Spleen (tissue), 7 donors: ENCODE measurements around the gene COL4A1.
A peak's percentile ranks its signal among the peaks of the same experiment; 100 is the strongest.

Experiments
- POLR2A ChIP-seq, 3 donors: fragments of 450-650 bp; IDR thresholded peaks; one replicate each; pipeline ENCODE4 v1.5.1; 2017; ENCODE audit warnings: antibody characterized with exemption in 3 of 3, mild to moderate bottlenecking in 1 of 3
- POLR2AphosphoS5 ChIP-seq, 3 donors: sonication (generic); formaldehyde crosslinking; IDR thresholded peaks; one replicate each; pipeline ENCODE4 v1.5.1; 2017; ENCODE audit warnings: antibody characterized with exemption in 3 of 3
- TF ChIP-seq, protein P1 (sequence below), 11 experiments: fragments of 200-600 bp in 7 of 11; fragments of 450-650 bp in 4 of 11; sonication (generic) in 4 of 11; IDR thresholded peaks in 8 of 11; conservative IDR thresholded peaks in 3 of 11; 1 replicate in 7 of 11; 2 replicates in 4 of 11; pipeline versions ENCODE4 v1.4.0 to v1.8.0; 2016 to 2021; ENCODE audit warnings: antibody characterized with exemption in 11 of 11, inconsistent platforms in 4 of 11, mild to moderate bottlenecking in 1 of 11
- donor health status: DM: no; HTN: no; CAD: no; lungs with moderate emphysema.
- donor health status: DM: no; HTN: no; CAD: no.
- donor health status: DM: no; HTN: no; CAD: no.

DNA sequence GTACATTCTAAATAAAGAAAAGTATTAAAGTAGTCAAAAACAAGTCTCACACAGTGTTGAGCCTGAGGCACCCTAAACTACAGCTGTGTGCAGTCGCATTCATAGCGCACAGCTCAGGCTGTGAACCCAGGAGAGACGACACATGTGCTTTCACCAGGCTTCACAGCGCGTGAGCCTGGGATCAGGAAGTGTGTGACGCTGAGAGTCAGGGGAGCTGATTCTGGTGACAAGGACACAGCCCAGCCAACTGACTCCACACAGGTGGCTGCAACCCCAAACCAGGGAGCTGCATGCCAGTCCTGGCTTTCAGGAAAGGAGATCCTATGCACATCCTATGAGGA lies 41.6 kb downstream of the COL4A1 start:
- TF ChIP-seq, protein P1, sequence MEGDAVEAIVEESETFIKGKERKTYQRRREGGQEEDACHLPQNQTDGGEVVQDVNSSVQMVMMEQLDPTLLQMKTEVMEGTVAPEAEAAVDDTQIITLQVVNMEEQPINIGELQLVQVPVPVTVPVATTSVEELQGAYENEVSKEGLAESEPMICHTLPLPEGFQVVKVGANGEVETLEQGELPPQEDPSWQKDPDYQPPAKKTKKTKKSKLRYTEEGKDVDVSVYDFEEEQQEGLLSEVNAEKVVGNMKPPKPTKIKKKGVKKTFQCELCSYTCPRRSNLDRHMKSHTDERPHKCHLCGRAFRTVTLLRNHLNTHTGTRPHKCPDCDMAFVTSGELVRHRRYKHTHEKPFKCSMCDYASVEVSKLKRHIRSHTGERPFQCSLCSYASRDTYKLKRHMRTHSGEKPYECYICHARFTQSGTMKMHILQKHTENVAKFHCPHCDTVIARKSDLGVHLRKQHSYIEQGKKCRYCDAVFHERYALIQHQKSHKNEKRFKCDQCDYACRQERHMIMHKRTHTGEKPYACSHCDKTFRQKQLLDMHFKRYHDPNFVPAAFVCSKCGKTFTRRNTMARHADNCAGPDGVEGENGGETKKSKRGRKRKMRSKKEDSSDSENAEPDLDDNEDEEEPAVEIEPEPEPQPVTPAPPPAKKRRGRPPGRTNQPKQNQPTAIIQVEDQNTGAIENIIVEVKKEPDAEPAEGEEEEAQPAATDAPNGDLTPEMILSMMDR (IDR thresholded peaks at IDR 0.05 in 8 of 11, conservative IDR thresholded peaks at IDR 0.05 in 3 of 11): no peak
- TF ChIP-seq POLR2AphosphoS5 (IDR thresholded peaks at IDR 0.05): peak in 2 of 3 donors; percentile 26 to 55
- no peak for TF ChIP-seq POLR2A (IDR thresholded peaks at IDR 0.05)
